PC-9 (cell line): ENCODE results near the gene ENO1.

ENCODE experiments used
- CTCF ChIP-seq: fragments of 200-600 bp; sonication (generic); conservative IDR thresholded peaks from 2 replicates; pipeline ENCODE4 v1.6.1; 2017; ENCODE audit warnings: mixed run types, antibody characterized with exemption, mild to moderate bottlenecking, moderate library complexity
- EZH2 ChIP-seq: fragments of 200-600 bp; sonication (generic); IDR thresholded peaks from 2 replicates; pipeline ENCODE4 v1.8.0; 2017; ENCODE audit warnings: antibody characterized with exemption, low read depth

GRCh38 chr1:8903410-8903809, 24.9 kb upstream of the ENO1 start:
- TF ChIP-seq CTCF = no peak
- TF ChIP-seq EZH2 = no peak
